DMS53 treated with DMSO at 0.1 percent for 48 hours (cell line): ENCODE data around the gene SPCS2.
"Not testable (repeated sequence)": the region's sequence is repeated elsewhere in the genome, so short reads cannot be mapped to it uniquely, and the experiment has no call there.

ENCODE experiments used
- DNase-seq: peaks from one replicate; lab custom pipeline; 2025; ENCODE audit not compliant: unreplicated experiment; lab: John Stamatoyannopoulos, UW

SPCS2 gene

GRCh38 chr11:75000975-75001354, 51.9 kb downstream of the SPCS2 start:
- no peak for DNase-seq

GRCh38 chr11:75001686-75002085, 52.6 kb downstream of the SPCS2 start:
- no peak for DNase-seq

GRCh38 chr11:75002516-75002915, 53.5 kb downstream of the SPCS2 start:
- no peak for DNase-seq

- DNase-seq: no peak
These were observed 55.1 kb downstream of the SPCS2 start for GRCh38 chr11:75004215-75004614.

GRCh38 chr11:75011357-75011756, 62.3 kb downstream of the SPCS2 start:
- no peak for DNase-seq

GRCh38 chr11:75011872-75012271, 62.8 kb downstream of the SPCS2 start:
- no peak for DNase-seq

- DNase-seq: peak; percentile 96
These were observed 64.0 kb downstream of the SPCS2 start for GRCh38 chr11:75013051-75013450.

- no peak for DNase-seq
These were observed 65.1 kb downstream of the SPCS2 start for GRCh38 chr11:75014129-75014528.

- DNase-seq: not testable (repeated sequence)
These were observed 70.1 kb downstream of the SPCS2 start for GRCh38 chr11:75019200-75019599.

- DNase-seq: not testable (repeated sequence)
These were observed 71.3 kb downstream of the SPCS2 start for GRCh38 chr11:75020328-75020727.

- no peak for DNase-seq
These were observed 73.2 kb downstream of the SPCS2 start for GRCh38 chr11:75022296-75022695.

- peak; percentile 93 for DNase-seq
These were observed 73.8 kb downstream of the SPCS2 start for GRCh38 chr11:75022759-75023396.

GRCh38 chr11:75023446-75024067, 74.5 kb downstream of the SPCS2 start:
- DNase-seq: no peak

GRCh38 chr11:75024068-75024449, 75.0 kb downstream of the SPCS2 start:
- DNase-seq: peak; percentile 30

- DNase-seq: peak; percentile 21
These were observed 75.7 kb downstream of the SPCS2 start for GRCh38 chr11:75024764-75025211.

- DNase-seq: no peak
These were observed 76.5 kb downstream of the SPCS2 start for GRCh38 chr11:75025561-75025960.

- DNase-seq: no peak
These were observed 79.3 kb downstream of the SPCS2 start for GRCh38 chr11:75028321-75028720.
